ENCODE results near the gene ENO4. TPM values are rescaled to one million over a fixed set of nuclear protein-coding genes. Genes with fewer than 3 reads are reported as not detected.

The ENO4 gene
- total RNA-seq, 1 donor from 2014 or later = 1.2 TPM

Other genes starting within 250 kb of the ENO4 start
- 1.6 TPM for gene PNLIPRP2, start 228.5 kb upstream of the ENO4 start, total RNA-seq
- 139 TPM for gene HSPA12A, start 106.9 kb upstream of the ENO4 start, total RNA-seq
- gene SHTN1, start 155.7 kb downstream of the ENO4 start, total RNA-seq = 23.2 TPM